Activated CD4-positive, alpha-beta T cell treated with anti-CD3 and anti-CD28 coated beads for 36 hours (primary cell): ENCODE data around the gene ZEB2. TPM values are rescaled to one million over a fixed set of nuclear protein-coding genes. Genes with fewer than 3 reads are reported as not detected.

Source experiments
- ATAC-seq: fragments of 200-7000 bp; cut with Tn5 transposase; one replicate; pipeline ENCODE4 v1.10.0; 2021; ENCODE audit warnings: mild to moderate bottlenecking, moderate library complexity
- CTCF ChIA-PET: fragments of 350-600 bp; sonication (Branson Sonifier 250); formaldehyde crosslinking; loops from one replicate; lab custom pipeline; 2021; ENCODE audit warnings: antibody characterized with exemption; lab: Charles Lee
- POLR2A ChIA-PET: fragments of 350-600 bp; sonication (Branson Sonifier 250); formaldehyde crosslinking; loops from one replicate; lab custom pipeline; 2021; ENCODE audit warnings: antibody characterized with exemption, inconsistent platforms; lab: Charles Lee
- DNase-seq: peaks from one replicate; pipeline ENCODE4 v3.0.0-alpha.2; 2020
- H3K27ac Mint-ChIP-seq: one replicate; pipeline ENCODE4 v1.8.0; 2021; ENCODE audit warnings: mixed read lengths
- H3K27me3 Mint-ChIP-seq: one replicate; pipeline ENCODE4 v1.8.0; 2021; ENCODE audit warnings: mixed read lengths
- H3K36me3 Mint-ChIP-seq: one replicate; pipeline ENCODE4 v1.8.0; 2021; ENCODE audit warnings: low read depth, mixed read lengths
- H3K4me1 Mint-ChIP-seq: one replicate; pipeline ENCODE4 v1.8.0; 2021; ENCODE audit warnings: mixed read lengths
- H3K4me3 Mint-ChIP-seq: one replicate; pipeline ENCODE4 v1.8.0; 2021; ENCODE audit warnings: mild to moderate bottlenecking, moderate library complexity, mixed read lengths
- H3K9me3 Mint-ChIP-seq: one replicate; pipeline ENCODE4 v1.8.0; 2021; ENCODE audit warnings: low read depth, mixed read lengths
- intact Hi-C, 2 experiments: fragments of 100-400 bp; cut with DNase I in 1 of 2; cut with micrococcal nuclease in 1 of 2; formaldehyde crosslinking; loops; one replicate each; pipeline versions ENCODE4 v1.14.2 to v1.15.1; 2022 to 2024; cut with DNase I, micrococcal nuclease
- total RNA-seq, 2 experiments: library from RNA; stranded (reverse); gene quantifications; one replicate each; pipeline ENCODE4 v1.2.3, GENCODE V29; 2021

ZEB2 gene
- total RNA-seq, 2 experiments from 2014 or later: 7.0 to 7.5 TPM

DNA sequence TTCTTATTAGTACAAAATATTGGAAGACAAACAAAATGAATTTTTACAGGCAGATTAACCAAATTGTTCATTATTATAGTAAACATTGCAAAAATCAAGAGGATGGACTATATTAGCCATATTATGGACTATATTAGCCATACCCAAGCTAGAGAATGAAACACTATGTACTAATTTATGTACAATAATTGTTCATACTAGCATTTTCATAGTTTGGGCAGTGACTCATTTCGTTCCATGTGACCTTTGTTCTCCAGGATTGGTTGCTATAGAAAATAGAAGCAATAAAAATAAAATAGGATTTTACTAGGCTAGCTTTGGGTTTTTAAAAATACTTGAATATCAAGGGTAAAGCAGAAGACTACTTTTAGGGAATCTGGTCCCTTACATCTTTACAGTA lies 176.8 kb downstream of the ZEB2 start:
- ATAC-seq (peak; percentile 65), DNase-seq (no peak)
- H3K4me3 Mint-ChIP-seq: no peak overlapping the region
- H3K27ac Mint-ChIP-seq: no peak overlapping the region
- H3K27me3 Mint-ChIP-seq: no peaks in the 10 kb centered on the region
- H3K9me3 Mint-ChIP-seq: no peaks in the 10 kb centered on the region
- ChIA-PET POLR2A (interaction anchor here (0.6 kb wide), 1 partner anchor 72 kb away, joined by 3 read pairs; no protein-coding TSS in a partner anchor), CTCF (interaction anchor here (0.9 kb wide), 1 partner anchor 59 kb away, joined by 3 read pairs; no protein-coding TSS in a partner anchor)
- no peaks in the 10 kb centered on the region for H3K36me3 Mint-ChIP-seq
- peaks cover 20% of the 10 kb centered on the region for H3K4me1 Mint-ChIP-seq
- intact Hi-C loops: no loop called here

- ATAC-seq (peak; percentile 74), DNase-seq (no peak)
- H3K36me3 Mint-ChIP-seq: no peaks in the 10 kb centered on the region
- H3K4me3 Mint-ChIP-seq: no peak overlapping the region
- intact Hi-C loops: no loop called here
- peaks cover 20% of the 10 kb centered on the region for H3K4me1 Mint-ChIP-seq
- no peaks in the 10 kb centered on the region for H3K27me3 Mint-ChIP-seq
- H3K27ac Mint-ChIP-seq: no peak overlapping the region
- no peaks in the 10 kb centered on the region for H3K9me3 Mint-ChIP-seq
- ChIA-PET CTCF (interaction anchor here (0.6 kb wide), 1 partner anchor 1081 kb away, joined by 3 read pairs; no protein-coding TSS in a partner anchor), POLR2A (no interaction called here)
Observed at GRCh38 chr2:144341538-144341937, 178.4 kb downstream of the ZEB2 start.

GRCh38 chr2:144339048-144339447 lies 180.9 kb downstream of the ZEB2 start:
- ChIA-PET CTCF (interaction anchor here (0.9 kb wide), 1 partner anchor 11 kb away, joined by 3 read pairs; no protein-coding TSS in a partner anchor), POLR2A (no interaction called here)
- H3K36me3 Mint-ChIP-seq: no peaks in the 10 kb centered on the region
- no peak for DNase-seq
- H3K9me3 Mint-ChIP-seq: no peaks in the 10 kb centered on the region
- peaks cover 20% of the 10 kb centered on the region for H3K4me1 Mint-ChIP-seq
- no peaks in the 10 kb centered on the region for H3K27me3 Mint-ChIP-seq
- no peak overlapping the region for H3K4me3 Mint-ChIP-seq
- H3K27ac Mint-ChIP-seq: no peak overlapping the region
- intact Hi-C loops: loop anchor here in 1 of 2 experiments (10.0 kb wide), 1 partner anchor 644 kb away; no protein-coding TSS in a partner anchor
- ATAC-seq: no peak

- Mint-ChIP-seq H3K27ac (no peak overlapping the region), H3K4me3 (no peak overlapping the region), H3K9me3 (no peaks in the 10 kb centered on the region), H3K36me3 (peaks cover 5% of the 10 kb centered on the region), H3K27me3 (peaks cover 2% of the 10 kb centered on the region), H3K4me1 (peaks cover 26% of the 10 kb centered on the region)
- ChIA-PET CTCF (interaction anchor here (0.6 kb wide), 1 partner anchor 152 kb away, joined by 3 read pairs; no protein-coding TSS in a partner anchor), POLR2A (interaction anchor here (0.6 kb wide), 1 partner anchor 60 kb away, joined by 3 read pairs; no protein-coding TSS in a partner anchor)
- no peak for ATAC-seq
- intact Hi-C loops: loop anchor here (5.0 to 10.0 kb wide), 2 partner anchors 78 to 640 kb away; no protein-coding TSS in a partner anchor
- no peak for DNase-seq
Observed at GRCh38 chr2:144334551-144334950, 185.4 kb downstream of the ZEB2 start.
